GM19043 (cell line): ENCODE data around the gene EEF1AKMT3.
"Not testable (repeated sequence)": the region's sequence is repeated elsewhere in the genome, so short reads cannot be mapped to it uniquely, and the experiment has no call there.

Source experiments
- ATAC-seq: cut with Tn5 transposase; IDR thresholded peaks from one replicate; pipeline ENCODE4 v1.9.1; 2021; ENCODE audit warnings: low read depth; ENCODE audit not compliant: unreplicated experiment

Gene EEF1AKMT3

DNA sequence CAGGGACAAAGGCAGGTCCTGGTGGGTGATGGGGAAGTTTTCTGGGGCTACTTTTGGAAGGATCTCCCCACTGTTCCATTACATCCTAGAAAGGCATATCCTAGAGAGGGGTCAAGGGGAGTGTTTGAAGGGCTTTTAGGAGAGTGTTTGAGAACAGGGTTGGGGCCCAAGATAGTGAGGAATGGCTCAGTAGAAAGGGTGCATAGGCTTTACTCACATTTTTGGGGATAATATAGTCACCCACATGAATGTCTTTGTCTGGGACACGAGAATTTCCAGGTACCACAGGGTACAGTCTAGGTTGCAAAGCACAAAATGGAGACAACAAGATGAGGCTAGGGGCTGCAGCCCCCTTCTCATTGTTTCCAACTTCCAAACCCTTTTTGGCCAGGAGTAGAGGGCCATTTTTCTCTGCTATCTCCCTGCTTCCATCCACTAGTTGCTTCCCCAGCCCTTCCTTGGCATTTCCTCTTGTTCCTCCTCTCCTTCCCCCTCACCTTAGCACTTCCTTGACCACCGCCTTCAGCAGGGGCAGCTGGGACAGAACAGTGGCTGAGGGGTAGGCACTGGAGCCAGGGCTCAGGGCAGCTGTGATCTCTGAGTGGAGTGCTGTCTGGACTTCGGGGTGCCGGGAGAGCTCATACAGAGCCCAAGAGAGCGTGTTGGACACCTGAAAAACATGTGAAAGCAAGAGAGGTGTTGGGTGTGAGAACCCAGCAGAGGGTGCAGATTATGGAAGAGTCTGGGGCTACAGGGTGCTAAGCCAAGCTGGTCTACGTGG is 8.3 kb upstream of the EEF1AKMT3 start:
- ATAC-seq = no peak

DNA sequence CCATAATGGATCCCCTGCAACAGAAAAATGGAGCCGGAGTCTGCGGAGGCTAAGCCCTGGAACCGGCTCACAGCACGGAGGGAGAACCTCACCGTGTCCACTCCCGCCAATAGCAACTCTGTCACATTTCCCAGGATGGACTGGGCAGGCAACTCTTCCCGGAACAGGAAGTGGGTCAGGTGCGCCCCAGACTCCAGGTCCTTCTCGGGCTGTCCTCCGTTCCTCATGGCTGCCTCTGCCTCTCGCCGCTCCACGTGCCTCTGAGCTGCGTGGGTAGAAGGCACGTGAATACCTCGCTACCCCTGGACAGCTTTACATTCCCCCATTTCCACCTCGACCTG is 7.8 kb upstream of the EEF1AKMT3 start:
- ATAC-seq = no peak

DNA sequence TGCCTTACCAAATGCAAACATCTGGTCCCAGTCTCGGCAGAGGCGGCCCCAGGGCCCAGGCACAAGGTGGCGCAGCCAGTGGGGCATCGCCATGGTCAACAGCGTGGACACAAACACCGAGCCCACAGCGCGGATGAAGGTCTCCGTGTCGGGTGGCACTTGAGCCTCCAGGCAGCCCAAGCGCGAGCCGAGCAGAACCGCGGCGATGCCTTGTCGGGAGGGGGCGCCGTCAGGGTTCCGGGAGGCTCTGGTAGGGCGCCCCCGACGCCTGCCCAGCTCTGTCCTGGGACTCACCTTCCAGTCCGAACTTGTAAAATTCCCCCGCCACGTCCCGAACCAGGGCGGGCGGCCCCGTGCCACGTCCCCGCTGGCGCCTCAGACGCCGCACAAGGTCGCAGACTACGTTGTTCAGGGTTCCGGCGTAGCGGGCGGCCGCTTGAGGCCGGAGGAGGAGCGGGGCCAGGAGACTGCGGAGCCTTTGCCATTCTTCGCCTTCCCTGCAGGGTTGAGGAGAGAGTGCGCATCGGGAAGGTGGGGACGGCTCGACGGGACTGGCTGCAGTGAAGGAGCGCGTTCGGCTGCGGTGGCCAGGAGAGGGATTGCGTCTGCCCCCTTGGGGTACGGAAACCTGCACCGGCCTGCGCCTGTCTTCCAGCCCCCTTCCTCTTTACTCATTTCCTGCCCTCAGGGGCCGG is 7.3 kb upstream of the EEF1AKMT3 start:
- ATAC-seq = peak; percentile 44

DNA sequence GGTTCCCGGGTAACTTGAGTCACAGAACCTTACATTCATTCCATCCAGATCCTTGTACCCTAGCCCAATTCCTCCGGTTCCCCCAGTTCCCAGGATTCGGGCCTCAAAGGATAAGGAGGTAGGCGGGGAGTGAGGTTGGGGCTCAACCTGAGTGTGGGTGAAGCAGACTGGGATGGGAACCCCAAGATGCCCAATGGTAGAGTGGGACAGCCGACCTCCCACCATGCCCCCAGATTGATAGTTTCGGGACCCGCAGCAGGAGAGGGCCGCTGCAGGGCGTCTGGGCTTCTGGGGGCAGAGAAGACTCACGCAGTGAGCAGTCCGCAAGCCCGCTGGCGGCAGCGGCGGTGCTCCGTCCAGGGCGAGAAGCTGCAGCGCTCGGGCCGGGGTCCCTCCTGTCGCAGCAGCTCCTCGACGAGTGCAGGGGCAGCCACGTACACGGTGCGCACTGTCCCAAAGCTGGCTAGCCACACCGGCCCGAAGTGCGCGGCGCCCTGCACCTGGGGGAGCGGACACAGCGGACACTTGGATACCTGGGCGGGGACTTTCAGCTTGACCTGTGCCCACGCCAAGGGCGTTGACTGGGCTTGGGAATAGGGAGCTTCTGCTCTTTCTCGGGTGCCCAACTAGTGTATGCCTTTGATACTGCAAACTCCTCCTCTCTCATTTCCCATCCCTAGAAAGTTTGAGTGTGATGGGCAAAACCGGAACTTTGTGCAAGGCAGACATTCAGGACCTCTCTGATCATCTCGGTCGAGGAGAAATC is 6.5 kb upstream of the EEF1AKMT3 start:
- ATAC-seq = peak; percentile 2

DNA sequence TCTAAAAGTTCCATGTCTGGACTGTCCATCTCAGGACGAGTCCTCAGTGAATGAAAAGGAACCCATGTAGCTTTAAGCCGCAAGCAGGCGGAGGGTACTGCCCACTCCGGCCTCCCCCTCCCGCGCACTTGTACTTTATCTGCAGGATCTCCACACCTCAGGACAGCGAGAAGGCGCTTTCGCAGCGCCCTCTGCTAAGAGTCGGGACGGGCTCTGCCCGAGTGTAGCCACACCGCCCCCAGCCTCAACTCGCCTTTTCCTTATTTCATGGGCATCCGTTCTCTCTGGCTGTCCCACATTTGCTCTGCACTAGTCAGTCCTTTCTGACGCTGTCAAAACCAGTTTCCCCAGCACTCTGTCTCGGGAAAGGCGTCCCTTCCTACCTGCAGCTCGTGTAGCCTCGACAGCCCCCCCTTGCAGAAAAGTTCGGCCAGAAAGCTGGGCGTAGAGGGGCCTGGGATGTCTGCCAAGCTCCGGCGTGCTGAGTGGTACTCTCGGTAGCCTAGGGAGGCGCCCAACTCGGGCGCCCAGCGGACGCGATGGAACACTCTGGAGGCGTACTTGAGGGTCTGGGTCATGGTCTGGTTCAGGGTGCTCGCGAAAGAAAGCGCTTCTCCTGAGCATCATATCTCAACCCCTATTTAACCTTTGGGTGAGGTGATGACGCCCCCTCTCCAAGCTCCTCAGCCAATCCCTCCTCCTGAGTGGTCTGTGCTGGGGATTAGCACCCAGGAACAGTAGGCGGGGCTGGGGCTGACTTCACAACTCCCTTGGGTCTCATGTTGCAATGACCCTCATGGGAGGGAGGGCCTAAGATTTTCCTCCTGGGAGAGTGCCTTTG is 5.7 kb upstream of the EEF1AKMT3 start, which contains the start of gene CYP27B1:
Gene CYP27B1 (minus strand): TSS at position 615 of the 841 bp plus-strand sequence. CDS start 37 bp downstream, at position 578.
- ATAC-seq = no peak

DNA sequence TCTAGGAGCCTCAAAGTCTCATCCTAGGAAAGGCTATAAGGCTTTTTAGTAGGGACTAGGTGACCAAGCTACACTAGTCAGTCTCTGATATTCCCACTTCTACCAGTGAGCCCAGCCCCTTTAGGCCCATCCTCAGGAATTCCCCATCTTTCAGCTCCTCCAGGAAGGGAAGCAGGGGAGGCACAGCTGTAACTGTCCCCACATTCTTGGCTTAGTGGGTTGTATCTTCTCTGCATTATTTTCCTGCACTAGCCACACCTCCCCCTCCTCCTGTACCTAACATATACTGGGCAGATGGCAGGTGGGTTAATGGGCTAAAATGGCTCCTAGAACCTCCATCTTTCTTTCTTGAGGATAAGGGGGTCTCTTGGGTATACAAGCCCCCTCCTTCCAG is 5.1 kb upstream of the EEF1AKMT3 start:
- no peak for ATAC-seq

DNA sequence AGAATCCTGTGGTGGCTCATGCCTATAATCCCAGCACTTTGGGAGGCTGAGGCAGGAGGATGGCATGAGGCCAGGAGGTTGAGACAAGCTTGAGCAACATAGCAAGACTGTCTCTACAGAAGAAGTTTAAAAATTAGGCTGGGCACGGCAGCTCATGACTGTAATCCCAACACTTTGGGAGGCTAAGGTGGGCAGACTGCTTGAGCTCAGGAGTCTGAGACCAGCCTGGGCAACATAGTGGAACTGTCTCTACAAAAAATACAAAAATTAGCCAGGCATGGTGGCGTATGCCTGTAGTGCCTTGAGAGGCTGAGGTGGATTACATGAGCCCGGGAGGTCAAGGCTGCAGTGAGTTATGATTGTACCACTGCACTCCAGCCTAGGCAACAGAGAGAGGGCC is 4.5 kb upstream of the EEF1AKMT3 start:
- ATAC-seq = no peak

DNA sequence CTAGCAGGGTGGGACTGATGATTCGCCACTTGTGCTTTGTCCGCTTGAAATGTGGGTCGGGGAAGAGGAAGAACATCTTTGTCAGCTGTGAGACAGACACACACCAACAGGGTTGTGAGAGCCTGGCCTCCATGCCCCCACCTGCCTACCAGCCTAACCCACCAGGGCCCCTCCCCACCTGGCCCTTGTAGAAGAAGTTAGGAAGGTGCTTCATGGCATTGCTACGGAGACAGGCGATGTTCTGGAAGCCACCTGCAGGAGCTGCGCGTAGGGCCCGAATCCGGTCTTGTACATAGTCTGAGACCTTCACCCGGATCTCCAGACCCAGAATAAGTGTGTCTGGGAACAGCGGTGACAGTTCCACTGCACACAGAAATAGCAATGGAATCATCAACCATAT is 2.8 kb upstream of the EEF1AKMT3 start:
- no peak for ATAC-seq

DNA sequence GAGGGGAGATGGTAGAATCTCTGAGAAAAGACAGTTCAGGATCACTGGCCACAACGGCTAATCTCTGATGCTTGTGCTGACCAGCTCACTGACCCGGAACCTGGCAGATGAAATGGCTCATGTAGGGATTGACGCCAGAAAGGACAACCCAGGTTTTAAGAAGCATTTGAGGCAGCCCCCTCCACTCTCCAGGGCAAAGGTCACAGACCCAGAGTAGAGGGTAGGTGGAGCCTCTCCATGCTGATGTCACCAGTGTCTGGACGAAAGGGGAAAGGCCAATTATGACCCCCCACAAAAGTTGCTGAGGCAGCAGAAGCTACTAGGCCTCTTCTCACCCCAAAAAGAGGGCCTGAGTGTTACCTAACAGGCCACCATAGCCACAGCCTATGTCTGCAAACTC is 1.7 kb upstream of the EEF1AKMT3 start:
- ATAC-seq = no peak

DNA sequence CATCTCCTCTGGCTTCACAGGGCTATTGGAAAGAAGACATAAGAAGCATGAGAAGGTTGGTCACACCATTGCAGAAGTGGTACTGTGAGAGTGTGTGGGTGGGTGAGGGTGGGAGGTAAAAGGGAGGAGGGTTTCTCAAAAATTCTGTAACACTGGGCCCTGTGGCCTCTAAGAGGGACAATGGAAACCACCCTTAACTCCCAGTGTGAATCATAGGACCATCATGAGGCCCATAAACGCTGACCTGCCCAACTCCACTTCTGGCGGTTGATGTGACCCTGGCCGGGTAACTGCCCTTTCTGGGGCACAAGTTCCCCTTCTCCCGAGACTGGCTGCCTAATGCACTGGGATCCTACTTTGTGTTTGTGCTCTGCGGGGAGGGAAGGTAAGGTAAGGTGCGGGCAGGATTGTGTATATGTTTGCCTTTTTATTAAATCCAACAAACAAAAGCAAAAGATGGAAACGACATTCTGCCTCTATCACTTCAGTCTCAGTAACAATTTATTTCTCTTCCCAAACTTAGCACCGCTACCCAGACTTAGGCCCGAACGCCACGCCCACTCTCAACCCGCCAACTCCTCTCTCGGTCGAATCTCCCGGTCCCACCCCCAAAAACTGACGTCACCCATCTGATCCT is 1.1 kb upstream of the EEF1AKMT3 start:
- ATAC-seq = peak; percentile 73

DNA sequence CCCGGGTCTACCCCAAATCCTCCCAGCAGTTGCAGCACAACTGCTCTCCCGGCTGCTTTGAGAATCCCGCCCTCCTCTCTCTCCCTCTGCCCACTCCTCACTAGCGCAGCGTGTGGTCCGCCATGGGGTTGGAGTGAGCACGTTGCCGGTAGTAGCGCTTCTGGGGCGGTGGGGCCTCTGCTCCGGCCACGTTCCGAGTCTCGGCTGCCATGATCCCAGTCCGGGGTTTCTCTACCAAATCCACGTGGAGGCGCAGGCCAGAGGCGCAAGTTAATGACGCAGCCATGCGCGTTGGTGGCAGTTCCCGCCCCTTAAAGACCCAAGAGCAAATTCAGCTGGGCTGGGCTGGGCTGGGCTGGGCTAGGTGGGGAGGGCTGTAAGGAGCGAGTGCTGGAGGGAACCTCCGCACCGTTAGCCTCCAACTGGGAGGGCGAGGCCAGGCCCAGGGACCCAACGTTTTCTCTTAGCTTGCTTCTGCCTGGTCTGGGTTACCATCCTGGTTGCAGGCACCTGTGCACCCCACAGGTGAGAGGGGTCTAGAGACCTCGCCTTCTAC is 463 bp upstream of the EEF1AKMT3 start, which contains the start of gene METTL1:
Gene METTL1 (minus strand): TSS at position 233 of the 556 bp plus-strand sequence. CDS start 22 bp downstream, at position 211.
- ATAC-seq = peak; percentile 85

DNA sequence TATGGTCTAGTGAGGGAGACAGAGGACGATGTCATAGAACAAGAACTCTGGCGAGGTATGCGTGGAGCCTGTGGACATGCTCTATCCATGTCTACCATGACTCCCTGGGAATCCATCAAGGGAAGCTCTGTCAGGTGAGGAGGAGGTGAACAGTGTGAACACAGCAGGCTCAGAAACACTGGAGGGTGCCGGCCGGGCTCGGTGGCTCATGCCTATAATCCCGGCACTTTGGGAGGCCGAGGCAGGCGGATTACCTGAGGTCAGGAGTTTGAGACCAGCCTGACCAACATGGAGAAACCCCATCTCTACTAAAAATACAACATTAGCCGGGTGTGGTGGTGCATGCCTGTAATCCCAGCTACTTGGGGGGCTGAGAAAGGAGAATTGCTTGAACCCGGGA is 2.2 kb downstream of the EEF1AKMT3 start:
- not testable (repeated sequence) for ATAC-seq

DNA sequence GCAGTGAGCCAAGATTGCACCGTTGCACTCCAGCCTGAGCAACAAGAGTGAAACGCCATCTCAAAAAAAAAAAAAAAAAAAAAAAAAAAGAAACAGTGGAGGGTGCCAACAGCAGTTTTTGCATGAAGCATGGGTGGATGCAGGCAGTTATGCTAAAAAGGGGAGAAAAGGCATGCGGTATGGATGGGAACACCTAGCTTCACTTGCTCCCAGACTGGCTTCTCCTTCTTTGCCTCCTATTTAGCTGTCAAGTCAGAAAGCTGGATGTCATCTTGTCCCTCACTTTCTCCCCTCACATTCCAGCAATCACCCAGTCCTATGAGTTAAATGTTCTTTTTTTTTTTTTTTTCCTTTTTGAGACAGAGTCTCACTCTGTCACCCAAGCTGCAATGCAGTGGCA is 2.6 kb downstream of the EEF1AKMT3 start:
- ATAC-seq = no peak

DNA sequence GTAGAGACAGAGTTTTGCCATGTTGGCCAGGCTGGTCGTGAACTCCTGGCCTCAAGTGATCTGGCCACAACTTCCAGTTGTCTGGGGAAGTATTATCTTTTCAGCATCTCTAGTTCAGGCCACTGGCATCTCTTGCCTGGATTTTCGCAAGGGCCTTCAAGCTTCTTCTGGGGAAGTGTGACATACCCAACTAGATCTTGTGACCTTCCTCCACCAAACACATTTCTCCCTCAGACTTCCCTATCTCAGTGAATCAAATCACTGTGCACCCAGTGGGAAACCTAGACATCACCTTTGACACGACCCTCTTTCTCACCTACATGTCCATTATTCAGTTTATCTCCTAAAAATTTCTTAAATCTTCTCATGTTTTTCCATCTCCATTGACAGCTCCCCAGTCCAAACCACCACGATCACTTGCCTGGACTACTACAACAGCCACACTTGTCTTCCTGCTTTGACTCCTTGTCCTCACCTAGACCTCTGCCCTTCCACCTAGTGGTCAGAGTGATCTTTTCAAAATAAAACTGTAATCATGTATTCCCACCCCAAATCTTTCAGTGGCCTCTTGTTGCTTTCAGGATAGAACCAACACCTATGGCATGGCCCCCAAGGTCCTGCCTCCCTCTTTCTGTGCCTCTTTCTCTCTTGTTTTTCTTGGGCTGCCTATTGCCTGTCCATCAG is 3.3 kb downstream of the EEF1AKMT3 start:
- ATAC-seq = no peak

DNA sequence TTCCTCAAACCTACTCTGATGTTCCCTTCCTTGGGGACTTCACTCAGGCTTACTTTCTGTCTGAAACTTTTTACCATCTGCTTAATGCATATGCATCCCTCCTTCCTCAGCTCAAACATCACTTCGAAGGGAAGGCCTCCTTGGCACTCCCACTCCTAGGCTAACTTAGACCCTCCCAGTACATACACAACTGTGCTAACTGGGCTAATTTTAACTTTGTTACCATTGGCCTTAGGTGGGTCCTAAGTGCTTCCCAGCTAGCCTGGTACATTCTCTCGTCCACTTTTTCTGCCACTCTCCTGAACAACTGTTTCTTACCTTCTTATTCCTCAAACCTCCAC is 3.8 kb downstream of the EEF1AKMT3 start:
- ATAC-seq = no peak

DNA sequence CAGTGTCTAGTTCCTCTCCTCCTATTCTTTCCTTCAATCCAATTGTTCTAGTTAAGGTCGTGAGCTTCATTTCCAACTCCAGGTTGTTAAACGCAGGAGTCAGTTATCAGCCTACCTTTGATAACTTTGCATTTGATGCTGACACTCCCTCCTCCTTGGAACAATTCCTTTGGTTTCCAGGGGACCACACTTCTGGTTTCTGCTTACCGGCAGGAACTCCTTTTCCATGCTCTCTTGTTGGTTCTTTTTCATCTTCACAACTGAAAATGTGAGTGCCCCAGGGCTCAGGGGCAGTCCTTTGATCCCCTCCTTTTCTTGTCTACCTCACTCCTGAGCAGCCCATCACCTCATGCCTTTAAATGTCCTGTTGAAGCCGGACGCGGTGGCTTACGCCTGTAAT is 5.0 kb downstream of the EEF1AKMT3 start:
- no peak for ATAC-seq

DNA sequence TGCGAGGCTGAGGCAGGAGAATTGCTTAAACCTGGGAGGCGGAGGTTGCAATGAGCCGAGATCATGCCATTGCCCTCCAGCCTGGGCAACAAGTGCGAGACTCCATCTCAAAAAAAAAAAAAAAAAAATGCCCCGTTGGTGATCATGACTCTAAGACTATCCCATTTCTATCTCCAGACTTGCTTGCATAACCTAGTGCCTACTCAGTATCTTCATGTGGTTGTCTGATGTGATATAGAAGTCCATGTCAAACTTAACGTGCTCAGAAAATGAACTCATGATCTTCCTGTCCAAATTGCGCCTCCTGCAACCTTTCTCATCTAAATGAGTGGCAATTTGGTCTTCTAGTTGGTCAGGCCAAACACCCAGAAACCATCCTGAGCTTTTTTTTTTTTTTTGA is 5.5 kb downstream of the EEF1AKMT3 start:
- no peak for ATAC-seq

DNA sequence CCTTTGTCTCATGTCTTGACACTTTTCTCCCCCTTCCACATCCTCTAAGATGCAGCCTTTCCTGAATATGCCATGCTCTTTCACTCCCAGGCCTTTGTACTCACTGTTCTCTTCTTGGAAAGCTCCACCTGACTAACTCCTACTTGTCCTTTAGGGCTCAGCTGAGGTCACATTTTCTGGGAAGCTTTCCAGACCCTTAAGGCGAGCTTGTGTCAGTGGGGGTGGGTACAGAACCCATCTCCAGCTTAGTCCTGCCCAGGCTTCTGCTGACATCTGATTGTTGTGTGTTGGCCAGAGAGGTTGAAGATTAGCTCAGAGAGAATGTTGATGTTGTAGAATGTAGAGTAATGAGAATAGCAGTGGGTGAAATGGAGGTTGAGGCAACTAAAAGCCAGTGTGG is 7.3 kb downstream of the EEF1AKMT3 start:
- ATAC-seq = no peak

DNA sequence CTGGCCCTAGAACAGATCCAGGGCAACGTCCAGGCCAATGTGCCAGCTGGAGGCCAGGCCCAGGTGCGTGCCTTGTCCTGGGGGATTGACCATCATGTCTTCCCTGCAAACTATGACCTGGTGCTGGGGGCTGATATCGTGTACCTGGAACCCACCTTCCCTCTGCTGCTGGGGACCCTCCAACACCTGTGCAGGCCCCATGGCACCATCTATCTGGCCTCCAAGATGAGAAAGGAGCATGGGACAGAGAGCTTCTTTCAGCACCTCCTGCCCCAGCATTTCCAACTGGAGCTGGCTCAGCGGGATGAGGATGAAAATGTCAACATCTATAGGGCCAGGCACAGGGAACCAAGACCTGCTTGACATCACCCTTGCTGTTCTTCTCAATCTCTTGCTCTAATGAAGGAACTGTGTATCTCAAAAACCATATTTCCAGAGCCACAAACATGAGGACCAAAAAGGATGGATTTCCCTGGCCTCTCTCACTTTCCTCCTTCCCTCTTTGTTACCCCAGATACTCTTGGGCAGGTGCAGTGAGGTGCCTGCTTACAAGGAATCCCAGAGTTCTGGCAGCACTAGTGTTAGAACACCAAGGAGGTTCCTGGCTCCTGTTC is 8.0 kb downstream of the EEF1AKMT3 start:
- no peak for ATAC-seq
